Stomach (tissue), 9 donors: ENCODE results near the gene THSD4. TPM values are rescaled to one million over a fixed set of nuclear protein-coding genes. Genes with fewer than 3 reads are reported as not detected.
"Not testable (repeated sequence)": the region's sequence is repeated elsewhere in the genome, so short reads cannot be mapped to it uniquely, and the experiment has no call there.

Experiments used
- DNase-seq, 2 donors: peaks; one replicate each; pipeline versions ENCODE4 v3.0.0 to v3.0.0-alpha.2; 2013 to 2019
- H3K27ac ChIP-seq, 5 donors: fragments of 200-600 bp in 4 of 5; sonication (generic) in 4 of 5; one replicate each; pipeline ENCODE4 v1.5.1; 2013 to 2019; ENCODE audit warnings: mild to moderate bottlenecking in 1 of 5, moderate library complexity in 1 of 5
- H3K27me3 ChIP-seq, 3 donors: fragments of 200-600 bp; sonication (generic); one replicate each; pipeline ENCODE4 v1.5.1; 2017 to 2019; ENCODE audit warnings: mixed run types in 1 of 3
- H3K36me3 ChIP-seq, 4 donors: fragments of 200-600 bp; sonication (generic); 1 replicate in 3 of 4; 2 replicates in 1 of 4; pipeline ENCODE4 v1.5.1; 2016 to 2019
- H3K4me1 ChIP-seq, 4 donors: fragments of 200-600 bp; sonication (generic); one replicate each; pipeline ENCODE4 v1.5.1; 2016 to 2019
- H3K4me3 ChIP-seq, 4 donors: fragments of 200-600 bp; sonication (generic) in 3 of 4; one replicate each; pipeline ENCODE4 v1.5.1; 2016 to 2019; ENCODE audit warnings: mild to moderate bottlenecking in 1 of 4
- H3K9me3 ChIP-seq, 4 donors: fragments of 200-600 bp; sonication (generic); one replicate each; pipeline ENCODE4 v1.5.1; 2016 to 2019
- EP300 ChIP-seq: sonication (generic); formaldehyde crosslinking; IDR thresholded peaks from one replicate; pipeline ENCODE4 v1.6.1; 2017; ENCODE audit warnings: antibody characterized with exemption
- POLR2A ChIP-seq, 4 donors: fragments of 450-650 bp; IDR thresholded peaks; one replicate each; pipeline ENCODE4 v1.6.1; 2016; ENCODE audit warnings: antibody characterized with exemption in 4 of 4, control low read depth in 2 of 4, mild to moderate bottlenecking in 1 of 4, moderate library complexity in 1 of 4
- POLR2AphosphoS5 ChIP-seq, 3 donors: sonication (generic); formaldehyde crosslinking; IDR thresholded peaks; one replicate each; pipeline ENCODE4 v1.6.1; 2016; ENCODE audit warnings: antibody characterized with exemption in 3 of 3
- WGBS, 5 donors: extraction: QIAGEN DNeasy Blood & Tissue Kit in 3 of 5; methylation state at CpG; one replicate each; pipeline versions ENCODE4 v1.1.5 to v1.1.7; 2013 to 2018; 5-methylcytosine and 5-hydroxymethylcytosine counted together
- intact Hi-C: fragments of 100-400 bp; cut with DNase I; formaldehyde crosslinking; loops from one replicate; pipeline ENCODE4 v1.15.1; 2023; ENCODE audit warnings: low total_unique reads
- polyA plus RNA-seq, 3 donors: library from polyadenylated mRNA; stranded (reverse); fragments of 200-250 nt; gene quantifications; one replicate each; pipeline ENCODE4 v1.2.3, GENCODE V29; 2013
- total RNA-seq, 5 donors: library from RNA; depleted of rRNA; stranded (reverse); fragments of >200 nt; gene quantifications; one replicate each; pipeline versions ENCODE4 v1.1.0 to v1.2.3, GENCODE V29; 2014 to 2016
- TF ChIP-seq, protein P1 (sequence below), 7 experiments: fragments of 450-650 bp in 4 of 7; fragments of 200-600 bp in 3 of 7; sonication (generic) in 3 of 7; IDR thresholded peaks; one replicate each; pipeline ENCODE4 v1.5.1; 2016 to 2019; ENCODE audit warnings: antibody characterized with exemption in 7 of 7, control low read depth in 2 of 7, mild to moderate bottlenecking in 1 of 7
- donor health status: healthy with polysubstance abuse.
- donor health status: Bipolar disorder and iron deficiency.
- donor health status: healthy.

The THSD4 gene
- total and polyA plus RNA-seq, 8 donors = 1.8 to 79.4 (median 22.0) TPM

DNA sequence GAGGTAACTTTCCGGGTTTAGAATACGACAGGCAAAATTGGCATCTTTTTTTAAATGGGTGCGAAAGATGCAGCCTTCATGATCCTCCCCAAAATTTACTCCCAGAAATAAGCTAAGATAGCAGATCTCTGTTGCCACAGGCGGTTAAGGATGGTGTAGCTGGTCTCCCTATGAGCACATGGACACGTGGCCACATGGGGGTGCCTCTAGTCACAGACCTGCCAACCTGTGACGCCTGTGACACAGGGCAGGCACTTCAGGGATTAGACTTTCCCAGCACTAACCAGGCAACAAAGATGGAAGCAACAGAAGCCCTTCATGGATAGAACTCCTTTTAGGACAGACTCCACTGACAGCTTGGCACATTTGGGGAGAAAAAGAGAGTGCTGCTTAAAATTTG lies 320.3 kb downstream of the THSD4 start:
- Histone ChIP-seq H3K9me3 (no peaks in the 10 kb centered on the region), H3K27ac (peak overlapping the region in 1 of 5 donors; percentile 26), H3K4me3 (no peak overlapping the region), H3K27me3 (no peaks in the 10 kb centered on the region), H3K36me3 (no peaks in the 10 kb centered on the region), H3K4me1 (peaks cover 0 to 4% (median 2%) of the 10 kb centered on the region in 4 donors)
- no peak for TF ChIP-seq POLR2A (IDR thresholded peaks at IDR 0.05)
- no peak for TF ChIP-seq POLR2AphosphoS5 (IDR thresholded peaks at IDR 0.05)
- no peak for TF ChIP-seq EP300
- TF ChIP-seq, protein P1, sequence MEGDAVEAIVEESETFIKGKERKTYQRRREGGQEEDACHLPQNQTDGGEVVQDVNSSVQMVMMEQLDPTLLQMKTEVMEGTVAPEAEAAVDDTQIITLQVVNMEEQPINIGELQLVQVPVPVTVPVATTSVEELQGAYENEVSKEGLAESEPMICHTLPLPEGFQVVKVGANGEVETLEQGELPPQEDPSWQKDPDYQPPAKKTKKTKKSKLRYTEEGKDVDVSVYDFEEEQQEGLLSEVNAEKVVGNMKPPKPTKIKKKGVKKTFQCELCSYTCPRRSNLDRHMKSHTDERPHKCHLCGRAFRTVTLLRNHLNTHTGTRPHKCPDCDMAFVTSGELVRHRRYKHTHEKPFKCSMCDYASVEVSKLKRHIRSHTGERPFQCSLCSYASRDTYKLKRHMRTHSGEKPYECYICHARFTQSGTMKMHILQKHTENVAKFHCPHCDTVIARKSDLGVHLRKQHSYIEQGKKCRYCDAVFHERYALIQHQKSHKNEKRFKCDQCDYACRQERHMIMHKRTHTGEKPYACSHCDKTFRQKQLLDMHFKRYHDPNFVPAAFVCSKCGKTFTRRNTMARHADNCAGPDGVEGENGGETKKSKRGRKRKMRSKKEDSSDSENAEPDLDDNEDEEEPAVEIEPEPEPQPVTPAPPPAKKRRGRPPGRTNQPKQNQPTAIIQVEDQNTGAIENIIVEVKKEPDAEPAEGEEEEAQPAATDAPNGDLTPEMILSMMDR (IDR thresholded peaks at IDR 0.05) = no peak
- no peak for DNase-seq
- intact Hi-C loops = loop anchor here (10.0 kb wide), 1 partner anchor 321 kb away; the partner anchor contains the start of gene THSD4
- 72 to 89% (median 80%) methylated on average over 6 of the region's 6 CpGs for WGBS, 5 donors

DNA sequence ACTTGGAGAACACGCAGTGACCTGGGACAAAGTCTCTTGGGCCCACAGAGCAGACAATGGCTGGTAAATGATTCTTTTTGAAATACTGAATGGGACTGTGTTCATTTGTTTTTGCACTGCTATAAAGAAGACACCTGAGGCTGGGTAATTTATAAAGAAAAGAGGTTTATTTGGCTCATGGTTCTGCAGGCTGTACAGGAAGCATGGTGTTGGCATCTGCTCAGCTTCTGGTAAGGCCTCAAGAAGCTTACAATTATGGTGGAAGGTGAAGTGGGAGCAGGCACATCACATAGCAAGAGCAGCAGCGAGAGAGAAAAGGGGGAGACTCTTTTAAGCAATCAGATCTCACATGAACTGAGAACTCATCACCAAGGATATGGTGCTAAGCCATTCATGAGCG lies 321.6 kb downstream of the THSD4 start:
- H3K36me3 ChIP-seq = no peaks in the 10 kb centered on the region
- no peaks in the 10 kb centered on the region for H3K27me3 ChIP-seq
- DNase-seq = no peak
- H3K9me3 ChIP-seq = no peaks in the 10 kb centered on the region
- H3K27ac ChIP-seq = peak overlapping the region in 1 of 5 donors; percentile 17
- intact Hi-C loops = loop anchor here (10.0 kb wide), 1 partner anchor 322 kb away; the partner anchor contains the start of gene THSD4
- H3K4me3 ChIP-seq = no peak overlapping the region
- 93 to 97% (median 96%) methylated on average over 3 of the region's 3 CpGs for WGBS, 5 donors
- TF ChIP-seq POLR2AphosphoS5 (IDR thresholded peaks at IDR 0.05) = no peak
- TF ChIP-seq EP300 = no peak
- TF ChIP-seq, protein P1 (IDR thresholded peaks at IDR 0.05) = no peak
- TF ChIP-seq POLR2A (IDR thresholded peaks at IDR 0.05) = no peak
- peaks cover 0 to 6% (median 3%) of the 10 kb centered on the region in 4 donors for H3K4me1 ChIP-seq

DNA sequence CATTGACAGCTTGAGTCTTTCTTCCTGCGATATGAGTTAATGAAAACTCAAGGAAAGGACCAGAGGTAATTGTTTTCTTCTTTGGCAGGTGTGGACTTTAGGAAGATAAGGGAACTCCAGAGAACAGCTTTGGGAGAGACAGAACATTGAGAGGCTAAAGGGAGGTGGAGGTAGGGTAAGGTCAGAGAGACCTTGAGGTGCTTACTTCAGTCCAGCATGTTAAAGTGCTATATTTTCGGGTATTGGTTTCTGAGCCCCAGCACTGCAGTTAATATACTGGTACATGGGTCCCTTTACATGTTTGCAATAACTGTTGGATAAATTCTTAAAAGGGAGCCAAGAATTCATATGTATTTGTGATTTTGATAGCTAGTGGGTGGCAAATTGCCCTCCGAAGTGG lies 322.1 kb downstream of the THSD4 start:
- no peak overlapping the region for H3K4me3 ChIP-seq
- H3K4me1 ChIP-seq = peaks cover 0 to 6% (median 3%) of the 10 kb centered on the region in 4 donors
- no peaks in the 10 kb centered on the region for H3K27me3 ChIP-seq
- WGBS, 5 donors = 30 to 49% (median 35%) methylated on average over 3 of the region's 3 CpGs
- H3K27ac ChIP-seq = peak overlapping the region in 1 of 5 donors; percentile 17
- TF ChIP-seq, protein P1 (IDR thresholded peaks at IDR 0.05) = no peak
- TF ChIP-seq POLR2AphosphoS5 (IDR thresholded peaks at IDR 0.05) = no peak
- TF ChIP-seq POLR2A (IDR thresholded peaks at IDR 0.05) = no peak
- TF ChIP-seq EP300 = no peak
- no peaks in the 10 kb centered on the region for H3K9me3 ChIP-seq
- intact Hi-C loops = loop anchor here (10.0 kb wide), 1 partner anchor 323 kb away; the partner anchor contains the start of gene THSD4
- no peaks in the 10 kb centered on the region for H3K36me3 ChIP-seq
- no peak for DNase-seq

DNA sequence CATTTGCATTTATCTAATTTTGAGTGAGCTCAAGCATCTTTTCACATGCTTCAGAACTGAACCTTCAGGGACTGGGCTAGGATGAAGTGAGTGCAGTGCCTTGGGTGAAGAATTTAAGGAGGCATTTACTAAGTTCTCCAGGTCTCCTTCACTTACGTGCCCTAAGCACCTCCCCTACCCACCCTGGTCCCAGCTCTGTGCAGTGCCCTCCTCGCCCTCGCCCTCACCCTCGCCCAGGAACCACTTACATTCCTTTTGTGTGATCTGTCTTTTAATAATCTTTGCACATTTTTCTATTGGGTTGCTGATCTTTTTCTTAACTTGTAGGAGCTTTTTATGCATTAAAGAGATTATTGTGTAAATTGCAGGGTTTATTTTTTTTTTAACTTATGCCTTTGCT lies 322.6 kb downstream of the THSD4 start:
- H3K27me3 ChIP-seq = no peaks in the 10 kb centered on the region
- no peaks in the 10 kb centered on the region for H3K9me3 ChIP-seq
- WGBS, 5 donors = 73 to 87% (median 85%) methylated on average over 4 of the region's 4 CpGs
- H3K4me1 ChIP-seq = peaks cover 0 to 9% (median 4%) of the 10 kb centered on the region in 4 donors
- no peak for DNase-seq
- TF ChIP-seq EP300 = no peak
- TF ChIP-seq POLR2A (IDR thresholded peaks at IDR 0.05) = no peak
- TF ChIP-seq, protein P1 (IDR thresholded peaks at IDR 0.05) = no peak
- no peak overlapping the region for H3K4me3 ChIP-seq
- intact Hi-C loops = loop anchor here (10.0 kb wide), 1 partner anchor 323 kb away; the partner anchor contains the start of gene THSD4
- no peak overlapping the region for H3K27ac ChIP-seq
- H3K36me3 ChIP-seq = no peaks in the 10 kb centered on the region

DNA sequence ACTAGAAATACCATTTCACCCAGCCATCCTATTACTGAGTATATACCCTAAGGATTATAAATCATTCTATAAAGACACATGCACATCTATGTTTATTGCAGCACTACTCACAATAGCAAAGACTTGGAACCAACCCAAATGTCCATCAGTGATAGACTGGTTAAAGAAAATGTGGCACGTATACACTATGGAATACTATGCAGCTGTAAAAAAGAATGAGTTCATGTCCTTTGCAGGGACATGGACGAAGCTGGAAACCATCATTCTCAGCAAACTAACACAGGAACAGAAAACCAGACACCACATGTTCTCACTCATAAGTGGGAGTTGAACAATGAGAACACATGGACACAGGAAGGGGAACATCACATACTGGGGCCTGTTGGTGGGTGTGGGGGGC lies 324.2 kb downstream of the THSD4 start:
- WGBS, 5 donors = 84 to 94% (median 92%) methylated on average over 2 of the region's 2 CpGs

More for the DNA sequence above, 324.2 kb downstream of the THSD4 start:
- not testable (repeated sequence) for H3K27ac ChIP-seq, H3K4me3 ChIP-seq, H3K9me3 ChIP-seq, H3K27me3 ChIP-seq, H3K36me3 ChIP-seq, DNase-seq
- H3K4me1 ChIP-seq = peaks cover 0 to 23% (median 16%) of the 10 kb centered on the region in 4 donors
- intact Hi-C loops = loop anchor here (10.0 kb wide), 1 partner anchor 325 kb away; the partner anchor contains the start of gene THSD4
